Gastroesophageal sphincter (tissue), 4 donors: ENCODE results near the gene ZP4. TPM values are rescaled to one million over a fixed set of nuclear protein-coding genes. Genes with fewer than 3 reads are reported as not detected.

ENCODE experiments used
- ATAC-seq: fragments of 150-250 bp; one replicate; pipeline ENCODE4 v1.9.1; 2016; ENCODE audit warnings: mild to moderate bottlenecking, moderate library complexity
- H3K27ac ChIP-seq, 4 donors: fragments of 200-600 bp; sonication (generic) in 3 of 4; 1 replicate in 3 of 4; 2 replicates in 1 of 4; pipeline ENCODE4 v1.5.1; 2016 to 2019
- H3K27me3 ChIP-seq: fragments of 200-600 bp; sonication (generic); one replicate; pipeline ENCODE4 v1.5.1; 2019
- H3K36me3 ChIP-seq, 2 donors: fragments of 200-600 bp; sonication (generic); one replicate each; pipeline ENCODE4 v1.5.1; 2019; ENCODE audit warnings: control low read depth in 1 of 2
- H3K4me1 ChIP-seq, 3 donors: fragments of 200-600 bp; sonication (generic); 1 replicate in 2 of 3; 2 replicates in 1 of 3; pipeline ENCODE4 v1.5.1; 2016 to 2019; ENCODE audit warnings: control low read depth in 2 of 3
- H3K4me3 ChIP-seq, 2 donors: fragments of 200-600 bp; sonication (generic); one replicate each; pipeline ENCODE4 v1.5.1; 2019; ENCODE audit warnings: mild to moderate bottlenecking in 1 of 2, moderate library complexity in 1 of 2
- H3K9me3 ChIP-seq, 3 donors: fragments of 200-600 bp; sonication (generic); one replicate each; pipeline ENCODE4 v1.5.1; 2017 to 2019; ENCODE audit warnings: control low read depth in 2 of 3
- EP300 ChIP-seq: sonication (generic); formaldehyde crosslinking; IDR thresholded peaks from one replicate; pipeline ENCODE4 v1.6.1; 2017; ENCODE audit warnings: antibody characterized with exemption, mild to moderate bottlenecking
- POLR2A ChIP-seq, 2 donors: fragments of 450-650 bp; IDR thresholded peaks; one replicate each; pipeline ENCODE4 v1.6.1; 2017; ENCODE audit warnings: antibody characterized with exemption in 2 of 2, mild to moderate bottlenecking in 2 of 2, moderate library complexity in 1 of 2
- POLR2AphosphoS5 ChIP-seq: sonication (generic); formaldehyde crosslinking; IDR thresholded peaks from one replicate; pipeline ENCODE4 v1.6.1; 2017; ENCODE audit warnings: antibody characterized with exemption
- WGBS, 2 donors: methylation state at CpG; one replicate each; pipeline ENCODE4 v1.1.5; 2018; ENCODE audit warnings: low coverage in 1 of 2; 5-methylcytosine and 5-hydroxymethylcytosine counted together
- total RNA-seq, 4 donors: library from RNA; depleted of rRNA; stranded (reverse); fragments of >200 nt; gene quantifications; one replicate each; pipeline ENCODE4 v1.1.0, GENCODE V29; 2016
- TF ChIP-seq, protein P1 (sequence below), 4 experiments: fragments of 200-600 bp in 2 of 4; fragments of 450-650 bp in 2 of 4; sonication (generic) in 1 of 4; IDR thresholded peaks; one replicate each; pipeline ENCODE4 v1.5.1; 2017 to 2019; ENCODE audit warnings: antibody characterized with exemption in 4 of 4, mild to moderate bottlenecking in 2 of 4, moderate library complexity in 2 of 4

The ZP4 gene
- total RNA-seq, 4 donors from 2014 or later, result not detected

DNA sequence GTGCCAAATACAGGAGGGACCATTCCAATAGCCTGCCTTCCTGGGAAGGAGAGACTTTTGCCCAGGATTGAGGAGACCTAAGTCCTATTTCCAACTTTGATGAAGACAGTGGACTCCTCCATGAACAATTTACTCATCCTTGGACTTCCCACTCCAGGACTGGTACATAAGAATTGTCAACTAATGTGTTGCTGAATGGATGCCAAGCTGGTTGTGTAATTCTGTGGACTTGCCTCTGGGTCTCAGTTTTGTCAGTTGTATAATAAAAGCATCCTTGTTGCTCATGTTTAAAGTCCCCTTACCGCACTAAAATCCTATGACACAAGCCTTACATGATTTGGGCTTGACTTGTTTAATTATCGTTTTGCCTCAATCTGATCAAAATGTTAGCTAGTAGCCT, 13.2 kb upstream of the ZP4 start:
- Histone ChIP-seq H3K4me1 (no peaks in the 10 kb centered on the region), H3K27ac (no peak overlapping the region), H3K4me3 (no peak overlapping the region), H3K36me3 (no peaks in the 10 kb centered on the region), H3K27me3 (no peaks in the 10 kb centered on the region), H3K9me3 (no peaks in the 10 kb centered on the region)
- WGBS, 2 donors, result 79 to 88% methylated on average over 2 of the region's 2 CpGs
- no peak for ATAC-seq
- TF ChIP-seq EP300 (no peak), POLR2A (IDR thresholded peaks at IDR 0.05) (no peak), POLR2AphosphoS5 (no peak)
- TF ChIP-seq, protein P1, sequence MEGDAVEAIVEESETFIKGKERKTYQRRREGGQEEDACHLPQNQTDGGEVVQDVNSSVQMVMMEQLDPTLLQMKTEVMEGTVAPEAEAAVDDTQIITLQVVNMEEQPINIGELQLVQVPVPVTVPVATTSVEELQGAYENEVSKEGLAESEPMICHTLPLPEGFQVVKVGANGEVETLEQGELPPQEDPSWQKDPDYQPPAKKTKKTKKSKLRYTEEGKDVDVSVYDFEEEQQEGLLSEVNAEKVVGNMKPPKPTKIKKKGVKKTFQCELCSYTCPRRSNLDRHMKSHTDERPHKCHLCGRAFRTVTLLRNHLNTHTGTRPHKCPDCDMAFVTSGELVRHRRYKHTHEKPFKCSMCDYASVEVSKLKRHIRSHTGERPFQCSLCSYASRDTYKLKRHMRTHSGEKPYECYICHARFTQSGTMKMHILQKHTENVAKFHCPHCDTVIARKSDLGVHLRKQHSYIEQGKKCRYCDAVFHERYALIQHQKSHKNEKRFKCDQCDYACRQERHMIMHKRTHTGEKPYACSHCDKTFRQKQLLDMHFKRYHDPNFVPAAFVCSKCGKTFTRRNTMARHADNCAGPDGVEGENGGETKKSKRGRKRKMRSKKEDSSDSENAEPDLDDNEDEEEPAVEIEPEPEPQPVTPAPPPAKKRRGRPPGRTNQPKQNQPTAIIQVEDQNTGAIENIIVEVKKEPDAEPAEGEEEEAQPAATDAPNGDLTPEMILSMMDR (IDR thresholded peaks at IDR 0.05), result no peak

DNA sequence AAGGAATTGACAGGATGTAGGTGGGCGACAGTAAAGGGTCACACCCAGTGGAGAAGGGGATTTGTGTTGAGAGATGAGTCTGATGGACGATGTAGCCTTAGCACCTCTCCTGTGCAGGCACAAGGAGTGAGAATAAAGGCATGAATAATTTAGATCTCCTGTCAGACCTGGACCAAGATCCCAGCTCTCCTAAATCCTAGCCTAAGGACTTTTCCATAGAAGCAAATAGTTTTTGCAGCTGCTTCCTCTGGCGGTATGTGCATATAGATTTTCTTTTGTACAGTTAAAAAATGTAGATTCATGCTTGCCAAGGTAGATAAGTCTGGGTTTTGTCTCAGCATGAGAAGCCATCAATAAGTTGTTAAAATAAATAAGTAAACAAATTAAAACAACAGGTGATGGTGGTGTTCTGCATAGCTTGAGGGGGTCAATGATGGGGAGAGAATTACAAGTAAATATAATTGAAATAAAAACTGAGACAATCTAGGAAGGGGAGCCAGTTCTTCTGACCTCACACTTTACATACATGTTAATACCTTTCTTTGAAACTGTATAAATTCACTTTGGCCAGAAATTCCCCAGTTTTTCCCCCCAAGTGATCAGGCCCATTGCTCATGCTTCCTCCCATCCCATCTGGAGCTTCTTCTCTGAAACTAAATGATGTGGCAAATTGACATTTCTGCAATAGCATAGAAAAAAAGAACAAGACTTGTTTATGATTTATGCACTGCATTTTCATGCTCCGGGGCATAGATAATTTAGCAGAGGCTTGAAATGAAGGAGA, 12.4 kb upstream of the ZP4 start:
- Histone ChIP-seq H3K27me3 (no peaks in the 10 kb centered on the region), H3K4me1 (no peaks in the 10 kb centered on the region), H3K36me3 (no peaks in the 10 kb centered on the region), H3K4me3 (no peak overlapping the region), H3K9me3 (no peaks in the 10 kb centered on the region), H3K27ac (no peak overlapping the region)
- TF ChIP-seq, protein P1 (IDR thresholded peaks at IDR 0.05), result no peak
- TF ChIP-seq POLR2A (IDR thresholded peaks at IDR 0.05) (no peak), EP300 (no peak), POLR2AphosphoS5 (no peak)
- no peak for ATAC-seq
- 73 to 83% methylated on average over 4 of the region's 4 CpGs for WGBS, 2 donors

GRCh38 chr1:237901299-237901934, 10.7 kb upstream of the ZP4 start:
- Histone ChIP-seq H3K9me3 (no peaks in the 10 kb centered on the region), H3K27ac (no peak overlapping the region), H3K4me1 (no peaks in the 10 kb centered on the region), H3K36me3 (no peaks in the 10 kb centered on the region), H3K4me3 (no peak overlapping the region), H3K27me3 (no peaks in the 10 kb centered on the region)
- no peak for ATAC-seq
- TF ChIP-seq, protein P1 (IDR thresholded peaks at IDR 0.05), result peak in 1 of 4 experiments; percentile 21
- TF ChIP-seq EP300, result no peak
- WGBS, 2 donors, result 42 to 60% methylated on average over 4 to 5 of the region's 5 CpGs

DNA sequence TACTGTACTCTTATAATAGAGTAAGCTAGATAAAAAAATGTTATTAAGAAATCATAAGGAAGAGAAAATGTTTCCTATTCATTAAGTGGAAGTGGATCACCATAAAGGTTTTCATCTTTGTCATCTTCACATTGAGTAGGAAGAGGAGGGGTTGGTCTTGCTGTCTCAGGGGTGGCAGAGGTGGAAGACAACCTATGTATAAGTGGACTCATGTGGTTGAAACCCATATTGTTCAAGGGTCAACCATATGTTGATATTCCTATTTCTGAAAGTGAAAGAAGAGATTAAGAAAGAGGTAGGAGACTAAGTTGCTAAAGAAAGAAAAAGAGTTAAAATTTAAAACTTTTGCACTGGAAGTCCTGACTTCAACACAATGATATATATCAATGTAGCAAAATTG, 4.9 kb upstream of the ZP4 start:
- no peaks in the 10 kb centered on the region for H3K36me3 ChIP-seq
- no peaks in the 10 kb centered on the region for H3K27me3 ChIP-seq
- no peak overlapping the region for H3K4me3 ChIP-seq
- H3K4me1 ChIP-seq, result no peaks in the 10 kb centered on the region
- TF ChIP-seq POLR2A (IDR thresholded peaks at IDR 0.05), result no peak
- no peak for TF ChIP-seq EP300
- TF ChIP-seq, protein P1 (IDR thresholded peaks at IDR 0.05), result no peak
- no peak for TF ChIP-seq POLR2AphosphoS5
- no peak for ATAC-seq
- H3K27ac ChIP-seq, result no peak overlapping the region
- no peaks in the 10 kb centered on the region for H3K9me3 ChIP-seq

GRCh38 chr1:237894131-237894530, 3.4 kb upstream of the ZP4 start:
- no peaks in the 10 kb centered on the region for H3K9me3 ChIP-seq
- WGBS, 2 donors, result 90 to 97% methylated on average over 2 to 3 of the region's 3 CpGs
- TF ChIP-seq EP300, result no peak
- no peak for TF ChIP-seq POLR2AphosphoS5
- TF ChIP-seq POLR2A (IDR thresholded peaks at IDR 0.05), result no peak
- TF ChIP-seq, protein P1 (IDR thresholded peaks at IDR 0.05), result no peak
- peaks cover 6% of the 10 kb centered on the region for H3K27me3 ChIP-seq
- H3K27ac ChIP-seq, result no peak overlapping the region
- no peak for ATAC-seq
- no peak overlapping the region for H3K4me3 ChIP-seq
- H3K4me1 ChIP-seq, result no peaks in the 10 kb centered on the region
- H3K36me3 ChIP-seq, result no peaks in the 10 kb centered on the region
